ENCODE data around the gene TUBA4B. TPM values are rescaled to one million over a fixed set of nuclear protein-coding genes. Genes with fewer than 3 reads are reported as not detected.
"Not testable (repeated sequence)": the region's sequence is repeated elsewhere in the genome, so short reads cannot be mapped to it uniquely, and the experiment has no call there.

Gene TUBA4B
- total and polyA plus RNA-seq, 7 experiments from 2014 or later, result not detected

- Mint-ChIP-seq H3K9me3 (peaks cover 0 to 4% (median 0%) of the 10 kb centered on the region in 11 donors), H3K4me3 (no peak overlapping the region), H3K27me3 (peaks cover 30 to 51% (median 44%) of the 10 kb centered on the region in 5 donors), H3K4me1 (peaks cover 0 to 13% (median 5%) of the 10 kb centered on the region in 7 donors), H3K36me3 (no peaks in the 10 kb centered on the region), H3K27ac (no peak overlapping the region)
- H3K9me3 ChIP-seq (ENCODE audit: control insufficient read depth in 2 of 3, low read length in 3 of 3), result no peaks in the 10 kb centered on the region
- ATAC-seq, result no peak
- POLR2A ChIA-PET, result no interaction called here
- no peaks in the 10 kb centered on the region for H3K36me3 ChIP-seq (ENCODE audit: control insufficient read depth in 2 of 3, insufficient read depth in 3 of 3, low read length in 3 of 3)
- no peak overlapping the region for H3K27ac ChIP-seq (ENCODE audit: low read depth, low read length)
- CTCF ChIA-PET, result interaction anchor here (0.6 to 1.0 kb wide), 2 partner anchors 10 to 79 kb away, joined by 3 read pairs; no protein-coding TSS in a partner anchor
- intact Hi-C loops (cut with micrococcal nuclease), result no loop called here
- no peak for DNase-seq
- no peak overlapping the region for H3K4me3 ChIP-seq (ENCODE audit: low read length)
- peaks cover 0 to 4% of the 10 kb centered on the region in 2 donors for H3K4me1 ChIP-seq (ENCODE audit: control insufficient read depth in 2 of 2, insufficient read depth in 2 of 2, low read length in 2 of 2)
- no peaks in the 10 kb centered on the region for H3K27me3 ChIP-seq (ENCODE audit: control insufficient read depth in 2 of 2, insufficient read depth in 2 of 2, low read length in 2 of 2)
Observed at GRCh38 chr2:219302412-219302968, 49.4 kb downstream of the TUBA4B start.

GRCh38 chr2:219304223-219304622 lies 51.2 kb downstream of the TUBA4B start:
- ChIA-PET POLR2A (interaction anchor here (0.8 kb wide), 1 partner anchor 58 kb away, joined by 6 read pairs; no protein-coding TSS in a partner anchor), CTCF (interaction anchor here (0.7 to 1.1 kb wide), 3 partner anchors 9 to 182 kb away, joined by 3 to 4 read pairs (median 3); no protein-coding TSS in a partner anchor)
- Histone ChIP-seq H3K9me3 (ENCODE audit: control insufficient read depth in 2 of 3, low read length in 3 of 3) (no peaks in the 10 kb centered on the region), H3K36me3 (ENCODE audit: control insufficient read depth in 2 of 3, insufficient read depth in 3 of 3, low read length in 3 of 3) (no peaks in the 10 kb centered on the region), H3K4me1 (ENCODE audit: control insufficient read depth in 2 of 2, insufficient read depth in 2 of 2, low read length in 2 of 2) (no peaks in the 10 kb centered on the region), H3K27ac (ENCODE audit: low read depth, low read length) (no peak overlapping the region), H3K4me3 (ENCODE audit: low read length) (no peak overlapping the region), H3K27me3 (ENCODE audit: control insufficient read depth in 2 of 2, insufficient read depth in 2 of 2, low read length in 2 of 2) (peaks cover 2 to 10% of the 10 kb centered on the region in 2 donors)
- intact Hi-C loops (cut with micrococcal nuclease), result no loop called here
- H3K4me1 Mint-ChIP-seq, result peaks cover 0 to 8% (median 0%) of the 10 kb centered on the region in 7 donors
- peaks cover 0 to 4% (median 0%) of the 10 kb centered on the region in 11 donors for H3K9me3 Mint-ChIP-seq
- H3K27ac Mint-ChIP-seq, result no peak overlapping the region
- no peak for ATAC-seq
- H3K27me3 Mint-ChIP-seq, result peaks cover 35 to 61% (median 52%) of the 10 kb centered on the region in 5 donors
- H3K36me3 Mint-ChIP-seq, result no peaks in the 10 kb centered on the region
- no peak for DNase-seq
- no peak overlapping the region for H3K4me3 Mint-ChIP-seq

- Mint-ChIP-seq H3K4me3 (no peak overlapping the region), H3K27me3 (peaks cover 53 to 66% (median 66%) of the 10 kb centered on the region in 5 donors), H3K4me1 (peaks cover 0 to 8% (median 0%) of the 10 kb centered on the region in 7 donors), H3K9me3 (peaks cover 0 to 5% (median 3%) of the 10 kb centered on the region in 11 donors), H3K36me3 (peaks cover 0 to 4% (median 0%) of the 10 kb centered on the region in 5 donors), H3K27ac (no peak overlapping the region)
- H3K9me3 ChIP-seq (ENCODE audit: control insufficient read depth in 2 of 3, low read length in 3 of 3), result no peaks in the 10 kb centered on the region
- intact Hi-C loops (cut with micrococcal nuclease), result loop anchor here (5.0 kb wide), 2 partner anchors 46 to 344 kb away; no protein-coding TSS in a partner anchor
- H3K27me3 ChIP-seq (ENCODE audit: control insufficient read depth in 2 of 2, insufficient read depth in 2 of 2, low read length in 2 of 2), result peaks cover 2 to 15% of the 10 kb centered on the region in 2 donors
- ChIA-PET POLR2A (no interaction called here), CTCF (interaction anchor here (0.5 to 2.0 kb wide), 2 partner anchors 11 to 111 kb away, joined by 3 to 6 read pairs; no protein-coding TSS in a partner anchor)
- H3K27ac ChIP-seq (ENCODE audit: low read depth, low read length), result no peak overlapping the region
- no peaks in the 10 kb centered on the region for H3K4me1 ChIP-seq (ENCODE audit: control insufficient read depth in 2 of 2, insufficient read depth in 2 of 2, low read length in 2 of 2)
- H3K4me3 ChIP-seq (ENCODE audit: low read length), result no peak overlapping the region
- DNase-seq (no peak), ATAC-seq (no peak)
- H3K36me3 ChIP-seq (ENCODE audit: control insufficient read depth in 2 of 3, insufficient read depth in 3 of 3, low read length in 3 of 3), result no peaks in the 10 kb centered on the region
Observed at GRCh38 chr2:219306047-219306446, 53.0 kb downstream of the TUBA4B start.

- H3K27me3 Mint-ChIP-seq, result peaks cover 54 to 64% (median 61%) of the 10 kb centered on the region in 5 donors
- intact Hi-C loops (cut with micrococcal nuclease), result loop anchor here (1.0 to 5.0 kb wide), 4 partner anchors 22 to 346 kb away; no protein-coding TSS in a partner anchor
- CTCF ChIA-PET, result no interaction called here
Observed at GRCh38 chr2:219308142-219309101, 55.4 kb downstream of the TUBA4B start.

GRCh38 chr2:219309278-219309677 lies 56.2 kb downstream of the TUBA4B start, which contains the start of gene PTPRN:
PTPRN (minus strand) TSS chr2:219309401; CDS start chr2:219309332, 69 bp downstream.
- peaks cover 2 to 15% of the 10 kb centered on the region in 2 donors for H3K27me3 ChIP-seq (ENCODE audit: control insufficient read depth in 2 of 2, insufficient read depth in 2 of 2, low read length in 2 of 2)
- ChIA-PET CTCF (no interaction called here), POLR2A (no interaction called here)
- H3K27ac ChIP-seq (ENCODE audit: low read depth, low read length), result no peak within 1 kb of the TSS
- H3K27me3 Mint-ChIP-seq, result peaks cover 52 to 65% (median 62%) of the 10 kb centered on the region in 5 donors
- H3K4me3 Mint-ChIP-seq, result peak within 1 kb of the TSS in 1 of 10 donors; percentile 45
- intact Hi-C loops (cut with micrococcal nuclease), result loop anchor here (2.0 to 5.0 kb wide), 3 partner anchors 22 to 347 kb away; no protein-coding TSS in a partner anchor
- H3K4me3 ChIP-seq (ENCODE audit: low read length), result no peak within 1 kb of the TSS
- H3K4me1 Mint-ChIP-seq, result peaks cover 0 to 8% (median 0%) of the 10 kb centered on the region in 7 donors
- DNase-seq (no peak), ATAC-seq (no peak)
- peaks cover 0 to 10% (median 4%) of the 10 kb centered on the region in 11 donors for H3K9me3 Mint-ChIP-seq
- no peak within 1 kb of the TSS for H3K27ac Mint-ChIP-seq
- H3K36me3 Mint-ChIP-seq, result peaks cover 0 to 4% (median 0%) of the 10 kb centered on the region in 5 donors
- H3K9me3 ChIP-seq (ENCODE audit: control insufficient read depth in 2 of 3, low read length in 3 of 3), result no peaks in the 10 kb centered on the region
- H3K4me1 ChIP-seq (ENCODE audit: control insufficient read depth in 2 of 2, insufficient read depth in 2 of 2, low read length in 2 of 2), result no peaks in the 10 kb centered on the region
- H3K36me3 ChIP-seq (ENCODE audit: control insufficient read depth in 2 of 3, insufficient read depth in 3 of 3, low read length in 3 of 3), result no peaks in the 10 kb centered on the region

More at GRCh38 chr2:219308142-219309101, 55.4 kb downstream of the TUBA4B start:
- Histone ChIP-seq H3K36me3 (ENCODE audit: control insufficient read depth in 2 of 3, insufficient read depth in 3 of 3, low read length in 3 of 3) (no peaks in the 10 kb centered on the region), H3K27me3 (ENCODE audit: control insufficient read depth in 2 of 2, insufficient read depth in 2 of 2, low read length in 2 of 2) (peaks cover 2 to 15% of the 10 kb centered on the region in 2 donors), H3K4me3 (ENCODE audit: low read length) (no peak overlapping the region), H3K4me1 (ENCODE audit: control insufficient read depth in 2 of 2, insufficient read depth in 2 of 2, low read length in 2 of 2) (no peaks in the 10 kb centered on the region), H3K27ac (ENCODE audit: low read depth, low read length) (no peak overlapping the region), H3K9me3 (ENCODE audit: control insufficient read depth in 2 of 3, low read length in 3 of 3) (no peaks in the 10 kb centered on the region)
- H3K4me3 Mint-ChIP-seq, result no peak overlapping the region
- POLR2A ChIA-PET, result no interaction called here
- peaks cover 0 to 4% (median 0%) of the 10 kb centered on the region in 5 donors for H3K36me3 Mint-ChIP-seq
- peak; percentile 38 to 79 (median 60) for DNase-seq
- H3K9me3 Mint-ChIP-seq, result peaks cover 0 to 7% (median 4%) of the 10 kb centered on the region in 11 donors
- H3K27ac Mint-ChIP-seq, result peak overlapping the region in 1 of 9 donors; percentile 14
- peak; percentile 87 for ATAC-seq
- peaks cover 0 to 8% (median 0%) of the 10 kb centered on the region in 7 donors for H3K4me1 Mint-ChIP-seq

GRCh38 chr2:219312683-219313263 lies 59.7 kb downstream of the TUBA4B start:
- H3K4me3 Mint-ChIP-seq; H3K9me3 Mint-ChIP-seq; CTCF ChIA-PET; H3K27ac ChIP-seq (ENCODE audit: low read depth, low read length); POLR2A ChIA-PET; H3K36me3 Mint-ChIP-seq; ATAC-seq; H3K4me1 Mint-ChIP-seq; H3K36me3 ChIP-seq (ENCODE audit: control insufficient read depth in 2 of 3, insufficient read depth in 3 of 3, low read length in 3 of 3); intact Hi-C loops (cut with micrococcal nuclease); H3K4me3 ChIP-seq (ENCODE audit: low read length); H3K9me3 ChIP-seq (ENCODE audit: control insufficient read depth in 2 of 3, low read length in 3 of 3); H3K4me1 ChIP-seq (ENCODE audit: control insufficient read depth in 2 of 2, insufficient read depth in 2 of 2, low read length in 2 of 2); H3K27ac Mint-ChIP-seq; DNase-seq: not testable (repeated sequence)
- peaks cover under 1 to 15% of the 10 kb centered on the region in 2 donors for H3K27me3 ChIP-seq (ENCODE audit: control insufficient read depth in 2 of 2, insufficient read depth in 2 of 2, low read length in 2 of 2)
- H3K27me3 Mint-ChIP-seq, result peaks cover 31 to 41% (median 39%) of the 10 kb centered on the region in 5 donors
